GM23248 (cell line): ENCODE data around the gene RARB.

Source experiments
- EZH2 ChIP-seq: fragments of 200-600 bp; sonication (generic); IDR thresholded peaks from 2 replicates; pipeline ENCODE4 v1.6.1; 2018; ENCODE audit warnings: antibody characterized with exemption, mild to moderate bottlenecking; ENCODE audit not compliant: insufficient read depth, poor library complexity, severe bottlenecking
- EZH2phosphoT487 ChIP-seq: fragments of 200-600 bp; sonication (generic); IDR thresholded peaks from 2 replicates; pipeline ENCODE4 v1.6.1; 2018; ENCODE audit warnings: antibody characterized with exemption, moderate library complexity, mild to moderate bottlenecking, low read depth; ENCODE audit not compliant: insufficient read depth

DNA sequence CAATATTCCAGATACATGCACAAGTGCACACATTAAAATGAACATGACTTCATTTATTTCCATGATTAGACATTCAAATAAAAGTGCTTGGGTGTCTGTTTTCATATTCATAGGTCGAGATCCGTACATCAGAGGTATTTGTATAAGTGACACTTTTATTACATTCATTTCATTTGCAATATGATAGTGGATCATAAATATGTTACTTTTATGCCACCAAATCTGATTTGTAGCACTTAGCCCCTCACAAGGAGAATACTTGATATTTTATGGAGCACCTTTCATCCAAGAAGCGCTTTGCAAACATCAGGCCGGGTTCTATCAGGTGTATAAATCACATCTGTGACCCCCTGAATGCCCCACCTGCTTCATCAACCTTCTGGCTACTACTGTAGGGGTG lies 136.0 kb downstream of the RARB start:
- TF ChIP-seq EZH2 (no peak), EZH2phosphoT487 (no peak)
